Lower lobe of right lung (tissue), 2 donors: ENCODE data around the gene TPM1. TPM values are rescaled to one million over a fixed set of nuclear protein-coding genes. Genes with fewer than 3 reads are reported as not detected.
A peak's percentile ranks its signal among the peaks of the same experiment; 100 is the strongest.

Experiments used
- ATAC-seq, 2 donors: fragments of 200-7000 bp; cut with Tn5 transposase; one replicate each; pipeline ENCODE4 v1.9.1; 2020 to 2022; ENCODE audit warnings: mild to moderate bottlenecking in 2 of 2, moderate library complexity in 2 of 2
- DNase-seq: peaks from one replicate; pipeline ENCODE4 v3.0.0-alpha.2; 2020
- H3K27ac ChIP-seq: fragments of 200-600 bp; one replicate; pipeline ENCODE4 v1.8.0; 2022
- H3K27me3 ChIP-seq: fragments of 200-600 bp; one replicate; pipeline ENCODE4 v1.8.0; 2022; ENCODE audit warnings: low read depth
- H3K36me3 ChIP-seq: fragments of 200-600 bp; one replicate; pipeline ENCODE4 v1.8.0; 2022; ENCODE audit warnings: mild to moderate bottlenecking
- H3K4me1 ChIP-seq: fragments of 200-600 bp; one replicate; pipeline ENCODE4 v1.8.0; 2022
- H3K4me3 ChIP-seq: fragments of 200-600 bp; one replicate; pipeline ENCODE4 v1.8.0; 2022; ENCODE audit warnings: mild to moderate bottlenecking
- H3K9me3 ChIP-seq: fragments of 200-600 bp; one replicate; pipeline ENCODE4 v1.8.0; 2022
- CTCF ChIP-seq: fragments of 200-600 bp; IDR thresholded peaks from one replicate; pipeline ENCODE4 v1.8.0; 2022; ENCODE audit warnings: antibody characterized with exemption, mild to moderate bottlenecking
- intact Hi-C: fragments of 100-400 bp; cut with DNase I; formaldehyde crosslinking; loops from one replicate; pipeline ENCODE4 v1.11.0; 2022
- total RNA-seq: library from RNA; stranded (reverse); fragmentation: NEBNext Ultra II Directional; extraction: Animal tissue kit (Norgen Biotek cat#: 25700); gene quantifications from one replicate; pipeline ENCODE4 v1.2.1, GENCODE V29; 2021
- donor health status: DM: no; HTN: yes; CAD: no; lungs with severe emphysema.

The TPM1 gene
- total RNA-seq, 1 donor from 2014 or later: 137 TPM

- DNase-seq: no peak
- no peak for ATAC-seq
- peak overlapping the region; percentile 24 for H3K27ac ChIP-seq
These were observed 46.1 kb downstream of the TPM1 start for GRCh38 chr15:63088533-63089245.

GRCh38 chr15:63089260-63090043 is 46.9 kb downstream of the TPM1 start:
- no peak for TF ChIP-seq CTCF
- Histone ChIP-seq H3K4me3 (no peak overlapping the region), H3K9me3 (no peaks in the 10 kb centered on the region), H3K4me1 (peaks cover 18% of the 10 kb centered on the region), H3K36me3 (no peaks in the 10 kb centered on the region), H3K27ac (peak overlapping the region; percentile 24), H3K27me3 (no peaks in the 10 kb centered on the region)
- DNase-seq: no peak
- no peak for ATAC-seq
- intact Hi-C loops: loop anchor here (10.0 kb wide), 1 partner anchor 245 kb away; no protein-coding TSS in a partner anchor

More at GRCh38 chr15:63088533-63089245, 46.1 kb downstream of the TPM1 start:
- H3K4me3 ChIP-seq: no peak overlapping the region
- no peaks in the 10 kb centered on the region for H3K9me3 ChIP-seq
- no peak for TF ChIP-seq CTCF
- no peaks in the 10 kb centered on the region for H3K27me3 ChIP-seq
- intact Hi-C loops: no loop called here
- H3K36me3 ChIP-seq: no peaks in the 10 kb centered on the region
- peaks cover 13% of the 10 kb centered on the region for H3K4me1 ChIP-seq

- H3K4me3 ChIP-seq: no peak overlapping the region
- ATAC-seq (no peak), DNase-seq (no peak)
- intact Hi-C loops: loop anchor here (10.0 kb wide), 1 partner anchor 246 kb away; no protein-coding TSS in a partner anchor
- no peak overlapping the region for H3K27ac ChIP-seq
- peaks cover 18% of the 10 kb centered on the region for H3K4me1 ChIP-seq
- H3K36me3 ChIP-seq: no peaks in the 10 kb centered on the region
- TF ChIP-seq CTCF: no peak
- no peaks in the 10 kb centered on the region for H3K27me3 ChIP-seq
- H3K9me3 ChIP-seq: no peaks in the 10 kb centered on the region
These were observed 47.9 kb downstream of the TPM1 start for GRCh38 chr15:63090472-63090871.

- Histone ChIP-seq H3K4me1 (peaks cover 18% of the 10 kb centered on the region), H3K27ac (no peak overlapping the region)
- ATAC-seq: no peak
These were observed 48.3 kb downstream of the TPM1 start for GRCh38 chr15:63090887-63091286.

More at GRCh38 chr15:63090887-63091286, 48.3 kb downstream of the TPM1 start:
- Histone ChIP-seq H3K4me3 (no peak overlapping the region), H3K36me3 (no peaks in the 10 kb centered on the region), H3K9me3 (no peaks in the 10 kb centered on the region), H3K27me3 (no peaks in the 10 kb centered on the region)
- no peak for TF ChIP-seq CTCF
- intact Hi-C loops: loop anchor here (10.0 kb wide), 1 partner anchor 246 kb away; no protein-coding TSS in a partner anchor
- no peak for DNase-seq
